Body of pancreas (tissue), 4 donors: ENCODE results near the gene ZDHHC17.

Experiments used
- POLR2A ChIP-seq, 3 donors: fragments of 450-650 bp; IDR thresholded peaks; one replicate each; pipeline ENCODE4 v1.6.1; 2016; ENCODE audit warnings: antibody characterized with exemption in 3 of 3, mild to moderate bottlenecking in 2 of 3
- TF ChIP-seq, protein P1 (sequence below), 7 experiments: fragments of 450-650 bp in 4 of 7; fragments of 200-600 bp in 3 of 7; sonication (generic) in 3 of 7; IDR thresholded peaks; one replicate each; pipeline ENCODE4 v1.5.1; 2016 to 2019; ENCODE audit warnings: antibody characterized with exemption in 7 of 7

DNA sequence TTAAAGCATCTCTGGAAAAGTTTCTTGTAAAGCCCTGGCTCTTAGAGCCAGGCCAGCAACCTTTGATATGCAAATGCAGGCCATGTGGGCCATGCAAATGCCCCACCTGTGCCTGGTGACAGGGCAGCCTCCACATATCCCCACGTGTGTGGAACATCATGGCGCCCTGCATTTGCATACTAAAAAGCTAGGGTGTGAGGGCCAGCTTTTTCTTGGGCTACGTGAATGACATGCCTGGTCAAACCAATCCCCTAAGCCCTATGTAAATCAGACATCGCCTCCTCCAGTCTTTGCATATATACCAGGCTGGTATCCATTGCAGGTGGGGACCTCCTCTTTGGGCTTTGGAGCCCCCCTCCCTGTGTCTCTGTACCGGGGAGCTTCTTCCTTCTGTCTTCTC lies 108.5 kb downstream of the ZDHHC17 start:
- TF ChIP-seq, protein P1, sequence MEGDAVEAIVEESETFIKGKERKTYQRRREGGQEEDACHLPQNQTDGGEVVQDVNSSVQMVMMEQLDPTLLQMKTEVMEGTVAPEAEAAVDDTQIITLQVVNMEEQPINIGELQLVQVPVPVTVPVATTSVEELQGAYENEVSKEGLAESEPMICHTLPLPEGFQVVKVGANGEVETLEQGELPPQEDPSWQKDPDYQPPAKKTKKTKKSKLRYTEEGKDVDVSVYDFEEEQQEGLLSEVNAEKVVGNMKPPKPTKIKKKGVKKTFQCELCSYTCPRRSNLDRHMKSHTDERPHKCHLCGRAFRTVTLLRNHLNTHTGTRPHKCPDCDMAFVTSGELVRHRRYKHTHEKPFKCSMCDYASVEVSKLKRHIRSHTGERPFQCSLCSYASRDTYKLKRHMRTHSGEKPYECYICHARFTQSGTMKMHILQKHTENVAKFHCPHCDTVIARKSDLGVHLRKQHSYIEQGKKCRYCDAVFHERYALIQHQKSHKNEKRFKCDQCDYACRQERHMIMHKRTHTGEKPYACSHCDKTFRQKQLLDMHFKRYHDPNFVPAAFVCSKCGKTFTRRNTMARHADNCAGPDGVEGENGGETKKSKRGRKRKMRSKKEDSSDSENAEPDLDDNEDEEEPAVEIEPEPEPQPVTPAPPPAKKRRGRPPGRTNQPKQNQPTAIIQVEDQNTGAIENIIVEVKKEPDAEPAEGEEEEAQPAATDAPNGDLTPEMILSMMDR (IDR thresholded peaks at IDR 0.05): no peak
- no peak for TF ChIP-seq POLR2A (IDR thresholded peaks at IDR 0.05)
